ENCODE measurements around the gene MYOM3. TPM values are rescaled to one million over a fixed set of nuclear protein-coding genes. Genes with fewer than 3 reads are reported as not detected.

MYOM3 gene
- total RNA-seq, 1 experiment from 2014 or later = 0.04 TPM

- H3K36me3 ChIP-seq (ENCODE audit: low read depth, low read length) = no peaks in the 10 kb centered on the region
- H3K9ac ChIP-seq (ENCODE audit: low read length) = no peak overlapping the region
- no peaks in the 10 kb centered on the region for H3F3A ChIP-seq (ENCODE audit: low read length, unreplicated experiment)
- H4K20me1 ChIP-seq (ENCODE audit: low read length) = no peaks in the 10 kb centered on the region
- H3K4me2 ChIP-seq (ENCODE audit: low read length) = no peak overlapping the region
- intact Hi-C loops (cut with micrococcal nuclease) = no loop called here
- DNase-seq (no peak), ATAC-seq (no peak)
- ChIA-PET POLR2A (ENCODE audit: unreplicated experiment) (no interaction called here), CTCF (no interaction called here)
- TF ChIP-seq EZH2phosphoT487 (IDR thresholded peaks at IDR 0.05; ENCODE audit: borderline replicate concordance, low read length) (no peak), EZH2 (IDR thresholded peaks at IDR 0.05; ENCODE audit: low read length, unreplicated experiment) (no peak)
- TF ChIP-seq, protein P1, sequence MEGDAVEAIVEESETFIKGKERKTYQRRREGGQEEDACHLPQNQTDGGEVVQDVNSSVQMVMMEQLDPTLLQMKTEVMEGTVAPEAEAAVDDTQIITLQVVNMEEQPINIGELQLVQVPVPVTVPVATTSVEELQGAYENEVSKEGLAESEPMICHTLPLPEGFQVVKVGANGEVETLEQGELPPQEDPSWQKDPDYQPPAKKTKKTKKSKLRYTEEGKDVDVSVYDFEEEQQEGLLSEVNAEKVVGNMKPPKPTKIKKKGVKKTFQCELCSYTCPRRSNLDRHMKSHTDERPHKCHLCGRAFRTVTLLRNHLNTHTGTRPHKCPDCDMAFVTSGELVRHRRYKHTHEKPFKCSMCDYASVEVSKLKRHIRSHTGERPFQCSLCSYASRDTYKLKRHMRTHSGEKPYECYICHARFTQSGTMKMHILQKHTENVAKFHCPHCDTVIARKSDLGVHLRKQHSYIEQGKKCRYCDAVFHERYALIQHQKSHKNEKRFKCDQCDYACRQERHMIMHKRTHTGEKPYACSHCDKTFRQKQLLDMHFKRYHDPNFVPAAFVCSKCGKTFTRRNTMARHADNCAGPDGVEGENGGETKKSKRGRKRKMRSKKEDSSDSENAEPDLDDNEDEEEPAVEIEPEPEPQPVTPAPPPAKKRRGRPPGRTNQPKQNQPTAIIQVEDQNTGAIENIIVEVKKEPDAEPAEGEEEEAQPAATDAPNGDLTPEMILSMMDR (conservative IDR thresholded peaks at IDR 0.05; ENCODE audit: low read depth, low read length) = no peak
- H2AFZ ChIP-seq (ENCODE audit: low read length) = no peak overlapping the region
- no peaks in the 10 kb centered on the region for H3K79me2 ChIP-seq (ENCODE audit: low read length)
- H3K9me3 ChIP-seq (ENCODE audit: low read length) = no peaks in the 10 kb centered on the region
- H3K27ac ChIP-seq (ENCODE audit: low read length) = no peak overlapping the region
- H3K4me1 ChIP-seq (ENCODE audit: insufficient read depth, low read length) = no peaks in the 10 kb centered on the region
- no peaks in the 10 kb centered on the region for H3K27me3 ChIP-seq (ENCODE audit: low read length)
- no peak overlapping the region for H3K4me3 ChIP-seq (ENCODE audit: low read length)
- H3K9me2 ChIP-seq (replicated peaks; ENCODE audit: low read length) = no peaks in the 10 kb centered on the region
- BruUV-seq (replicated peaks) = no TSS peak
Measured at GRCh38 chr1:24082372-24082771, 29.6 kb downstream of the MYOM3 start.

GRCh38 chr1:24081190-24081589 lies 30.7 kb downstream of the MYOM3 start:
- no peaks in the 10 kb centered on the region for H3F3A ChIP-seq (ENCODE audit: low read length, unreplicated experiment)
- CTCF ChIA-PET = no interaction called here

GRCh38 chr1:24080131-24080530 lies 31.8 kb downstream of the MYOM3 start:
- POLR2A ChIA-PET (ENCODE audit: unreplicated experiment) = no interaction called here
- Histone ChIP-seq H3K9ac (ENCODE audit: low read length) (no peak overlapping the region), H3F3A (ENCODE audit: low read length, unreplicated experiment) (no peaks in the 10 kb centered on the region), H3K9me3 (ENCODE audit: low read length) (no peaks in the 10 kb centered on the region), H3K4me3 (ENCODE audit: low read length) (no peak overlapping the region), H3K36me3 (ENCODE audit: low read depth, low read length) (no peaks in the 10 kb centered on the region), H3K9me2 (replicated peaks; ENCODE audit: low read length) (no peaks in the 10 kb centered on the region), H3K4me2 (ENCODE audit: low read length) (no peak overlapping the region), H3K27ac (ENCODE audit: low read length) (no peak overlapping the region), H4K20me1 (ENCODE audit: low read length) (no peaks in the 10 kb centered on the region), H3K4me1 (ENCODE audit: insufficient read depth, low read length) (no peaks in the 10 kb centered on the region), H3K27me3 (ENCODE audit: low read length) (no peaks in the 10 kb centered on the region), H3K79me2 (ENCODE audit: low read length) (no peaks in the 10 kb centered on the region), H2AFZ (ENCODE audit: low read length) (no peak overlapping the region)
- TF ChIP-seq EZH2phosphoT487 (IDR thresholded peaks at IDR 0.05; ENCODE audit: borderline replicate concordance, low read length) (no peak), EZH2 (IDR thresholded peaks at IDR 0.05; ENCODE audit: low read length, unreplicated experiment) (no peak)
- CTCF ChIA-PET = no interaction called here
- no peak for ATAC-seq
- no TSS peak for BruUV-seq (replicated peaks)
- intact Hi-C loops (cut with micrococcal nuclease) = no loop called here
- DNase-seq = no peak

More at GRCh38 chr1:24081190-24081589, 30.7 kb downstream of the MYOM3 start:
- no peak overlapping the region for H3K4me3 ChIP-seq (ENCODE audit: low read length)
- H3K9ac ChIP-seq (ENCODE audit: low read length) = no peak overlapping the region
- no peak overlapping the region for H2AFZ ChIP-seq (ENCODE audit: low read length)
- POLR2A ChIA-PET (ENCODE audit: unreplicated experiment) = no interaction called here
- H3K4me1 ChIP-seq (ENCODE audit: insufficient read depth, low read length) = no peaks in the 10 kb centered on the region
- H4K20me1 ChIP-seq (ENCODE audit: low read length) = no peaks in the 10 kb centered on the region
- DNase-seq (no peak), ATAC-seq (no peak)
- H3K9me2 ChIP-seq (replicated peaks; ENCODE audit: low read length) = no peaks in the 10 kb centered on the region
- no peaks in the 10 kb centered on the region for H3K79me2 ChIP-seq (ENCODE audit: low read length)
- BruUV-seq (replicated peaks) = no TSS peak
- H3K27me3 ChIP-seq (ENCODE audit: low read length) = no peaks in the 10 kb centered on the region
- no peak overlapping the region for H3K27ac ChIP-seq (ENCODE audit: low read length)
- no peaks in the 10 kb centered on the region for H3K9me3 ChIP-seq (ENCODE audit: low read length)
- H3K4me2 ChIP-seq (ENCODE audit: low read length) = no peak overlapping the region
- no peaks in the 10 kb centered on the region for H3K36me3 ChIP-seq (ENCODE audit: low read depth, low read length)
- TF ChIP-seq EZH2 (IDR thresholded peaks at IDR 0.05; ENCODE audit: low read length, unreplicated experiment) = no peak
- TF ChIP-seq EZH2phosphoT487 (IDR thresholded peaks at IDR 0.05; ENCODE audit: borderline replicate concordance, low read length) = no peak
- TF ChIP-seq, protein P1 (conservative IDR thresholded peaks at IDR 0.05; ENCODE audit: low read depth, low read length) = no peak
- intact Hi-C loops (cut with micrococcal nuclease) = no loop called here

Data from PC-3 (cell line).